ENCODE results near the gene AMH. TPM values are rescaled to one million over a fixed set of nuclear protein-coding genes. Genes with fewer than 3 reads are reported as not detected.

Gene AMH
- total RNA-seq, 1 donor from 2014 or later = 0.26 TPM

DNA sequence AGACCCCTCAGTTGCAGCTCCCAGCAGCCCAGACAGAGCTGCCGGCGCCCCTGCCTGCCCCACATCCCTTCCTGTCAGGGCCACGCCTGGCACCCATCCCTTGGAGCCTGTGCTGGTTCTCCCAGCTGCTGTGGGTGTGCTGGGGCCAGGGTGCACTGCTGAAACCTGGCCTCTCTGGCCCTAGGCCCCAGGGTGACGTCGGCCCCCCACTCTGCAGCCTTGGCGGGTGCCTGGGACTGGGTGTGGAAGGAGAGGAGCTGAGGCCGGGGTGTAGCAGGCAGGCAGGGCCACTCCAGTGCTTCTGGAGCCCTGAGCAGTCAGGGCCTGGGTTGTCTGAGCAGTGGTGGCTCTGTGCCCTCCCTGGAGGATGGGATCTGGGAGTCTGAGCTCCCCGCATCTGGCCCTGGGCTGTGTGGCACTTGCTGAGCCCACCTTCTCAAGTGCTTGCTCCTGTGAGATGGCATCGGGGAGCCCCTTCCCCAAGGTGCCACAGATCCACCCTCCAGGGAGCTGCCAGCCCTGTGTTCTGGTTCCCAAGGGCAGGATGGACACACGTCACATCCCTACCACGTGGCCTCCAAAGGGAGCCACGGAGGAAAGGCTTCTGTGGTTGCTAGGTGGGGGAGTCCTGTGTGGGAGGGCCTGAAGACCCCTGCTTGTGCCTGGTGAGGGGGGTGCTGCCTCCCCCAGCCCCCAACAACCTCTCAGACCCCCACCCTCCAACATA, 18.2 kb upstream of the AMH start:
- H3K27me3 ChIP-seq (ENCODE audit: control insufficient read depth, insufficient read depth, low read length) = no peaks in the 10 kb centered on the region
- no peak overlapping the region for H3K4me3 ChIP-seq (ENCODE audit: low read depth, low read length)
- FAIRE-seq = no peak
- TF ChIP-seq CTCF (IDR thresholded peaks at IDR 0.05; ENCODE audit: insufficient read depth, low read length, severe bottlenecking) = no peak
- H3K36me3 ChIP-seq (ENCODE audit: control insufficient read depth, insufficient read depth, low read length) = peaks cover 27% of the 10 kb centered on the region
- no peak for DNase-seq (ENCODE audit: low read depth)

- H3K27me3 ChIP-seq (ENCODE audit: control insufficient read depth, insufficient read depth, low read length) = no peaks in the 10 kb centered on the region
- H3K4me3 ChIP-seq (ENCODE audit: low read depth, low read length) = no peak overlapping the region
- FAIRE-seq (no peak), DNase-seq (ENCODE audit: low read depth) (no peak)
- no peak for TF ChIP-seq CTCF (IDR thresholded peaks at IDR 0.05; ENCODE audit: insufficient read depth, low read length, severe bottlenecking)
- H3K36me3 ChIP-seq (ENCODE audit: control insufficient read depth, insufficient read depth, low read length) = peaks cover 25% of the 10 kb centered on the region
Observed at GRCh38 chr19:2231621-2232221, 17.4 kb upstream of the AMH start.

DNA sequence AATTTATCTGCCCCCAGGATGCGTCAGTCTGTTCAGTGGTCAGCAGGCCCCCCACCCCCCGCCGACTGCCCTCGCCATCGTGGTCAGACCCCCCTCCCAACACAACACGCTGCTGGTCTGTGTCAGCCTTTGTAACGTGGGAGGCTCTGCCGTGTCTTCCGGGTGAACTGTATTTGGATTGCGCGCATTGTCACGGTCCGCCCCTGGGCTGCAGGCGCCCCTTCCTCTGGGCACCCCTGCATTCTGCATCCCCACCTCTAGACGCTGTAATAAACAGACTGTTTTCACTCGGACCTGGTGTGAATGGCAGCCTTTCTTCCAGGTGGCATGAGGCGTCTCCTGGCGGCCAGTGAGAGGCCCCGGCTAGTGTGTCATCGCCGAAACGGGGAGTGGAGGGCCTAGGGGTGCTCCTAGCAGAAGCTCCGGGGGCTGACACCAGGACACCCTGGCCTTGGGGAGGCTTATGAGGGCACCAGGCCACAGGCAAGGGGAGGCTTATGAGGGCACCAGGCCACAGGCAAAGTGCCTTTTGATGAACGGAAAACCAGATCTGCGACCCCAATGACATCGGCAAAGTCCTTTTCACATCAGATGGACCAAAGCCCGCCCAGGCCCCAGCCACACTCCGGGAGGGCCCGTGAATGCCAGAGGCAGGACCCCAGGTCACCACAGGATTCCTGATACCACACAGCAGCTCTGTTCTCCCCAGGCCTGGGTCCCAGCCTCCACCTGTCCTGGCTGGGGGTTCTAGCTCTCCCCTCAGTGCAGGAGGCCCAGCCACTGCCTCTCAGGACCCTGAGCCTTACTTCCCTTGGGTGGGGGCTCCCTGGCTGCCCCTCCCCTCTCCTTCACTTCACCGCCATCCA, 16.6 kb upstream of the AMH start:
- no peak for FAIRE-seq
- no peak for TF ChIP-seq CTCF (IDR thresholded peaks at IDR 0.05; ENCODE audit: insufficient read depth, low read length, severe bottlenecking)

DNA sequence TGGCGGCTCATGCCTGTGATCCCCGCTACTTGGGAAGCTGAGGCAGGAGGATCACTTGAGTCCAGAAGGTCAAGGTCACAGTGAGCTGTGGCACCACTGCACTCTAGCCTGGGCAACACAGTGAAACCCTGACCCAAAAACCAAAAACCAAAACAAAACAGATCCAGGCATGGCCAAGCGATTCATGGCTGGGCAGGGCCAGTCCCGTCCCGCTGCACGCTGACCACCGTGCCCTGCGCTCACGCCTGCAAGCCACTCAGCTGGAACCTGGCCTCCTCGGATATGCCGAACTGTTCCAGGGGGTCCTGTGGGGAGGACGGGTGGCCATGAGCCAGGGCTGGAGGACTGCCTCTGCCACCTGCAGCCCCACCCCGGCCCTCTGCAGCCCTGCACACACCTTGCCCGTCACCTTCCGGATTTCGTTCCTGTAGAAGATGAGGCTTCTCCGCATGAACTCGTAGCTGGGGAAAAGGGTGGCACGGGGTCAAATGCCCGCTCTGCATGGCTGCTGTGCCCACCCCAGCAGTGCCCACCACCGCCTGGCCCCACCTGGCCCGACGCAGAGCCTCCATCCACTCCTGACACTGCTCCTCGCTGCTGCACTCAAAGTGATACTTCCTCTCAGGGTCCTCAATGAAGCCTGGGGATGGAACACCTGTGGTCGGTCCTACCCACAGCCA, 15.4 kb upstream of the AMH start:
- DNase-seq (ENCODE audit: low read depth) (no peak), FAIRE-seq (no peak)
- no peaks in the 10 kb centered on the region for H3K27me3 ChIP-seq (ENCODE audit: control insufficient read depth, insufficient read depth, low read length)
- TF ChIP-seq CTCF (IDR thresholded peaks at IDR 0.05; ENCODE audit: insufficient read depth, low read length, severe bottlenecking) = no peak
- H3K36me3 ChIP-seq (ENCODE audit: control insufficient read depth, insufficient read depth, low read length) = peaks cover 21% of the 10 kb centered on the region
- no peak overlapping the region for H3K4me3 ChIP-seq (ENCODE audit: low read depth, low read length)

More for the DNA sequence above, 16.6 kb upstream of the AMH start:
- Histone ChIP-seq H3K27me3 (ENCODE audit: control insufficient read depth, insufficient read depth, low read length) (no peaks in the 10 kb centered on the region), H3K36me3 (ENCODE audit: control insufficient read depth, insufficient read depth, low read length) (peaks cover 23% of the 10 kb centered on the region), H3K4me3 (ENCODE audit: low read depth, low read length) (no peak overlapping the region)
- no peak for DNase-seq (ENCODE audit: low read depth)

DNA sequence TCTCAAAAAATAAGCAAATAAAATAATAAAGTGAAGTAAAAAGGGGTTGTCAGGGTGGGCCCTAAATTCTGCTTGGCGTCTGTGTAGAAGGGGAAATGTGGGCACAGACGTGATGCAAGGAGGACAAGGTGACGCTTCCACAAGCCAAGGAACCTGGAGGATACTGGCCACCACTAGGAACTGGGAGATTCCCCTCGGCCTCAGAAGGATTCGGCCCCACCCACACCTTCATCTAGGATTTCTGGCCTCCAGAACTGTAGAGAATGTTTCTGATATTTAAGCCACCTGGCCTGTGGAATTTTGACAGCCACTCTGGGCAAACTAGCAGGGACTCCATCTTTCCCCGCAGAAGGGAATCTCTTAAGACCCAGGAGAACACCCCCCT, 14.1 kb upstream of the AMH start:
- peaks cover 18% of the 10 kb centered on the region for H3K36me3 ChIP-seq (ENCODE audit: control insufficient read depth, insufficient read depth, low read length)
- H3K4me3 ChIP-seq (ENCODE audit: low read depth, low read length) = peak overlapping the region; percentile 78
- no peaks in the 10 kb centered on the region for H3K27me3 ChIP-seq (ENCODE audit: control insufficient read depth, insufficient read depth, low read length)
- no peak for TF ChIP-seq CTCF (IDR thresholded peaks at IDR 0.05; ENCODE audit: insufficient read depth, low read length, severe bottlenecking)
- FAIRE-seq (no peak), DNase-seq (ENCODE audit: low read depth) (peak; percentile 6)

Data from bronchial epithelial cell (primary cell).